ENCODE results near the gene C9orf152. TPM values are rescaled to one million over a fixed set of nuclear protein-coding genes. Genes with fewer than 3 reads are reported as not detected.
A peak's percentile ranks its signal among the peaks of the same experiment; 100 is the strongest.

The C9orf152 gene
- total RNA-seq, 1 donor from 2014 or later = not detected

GRCh38 chr9:110217656-110218099 is 9.7 kb upstream of the C9orf152 start:
- no peaks in the 10 kb centered on the region for H3K9me3 Mint-ChIP-seq (ENCODE audit: unreplicated experiment)
- no peak overlapping the region for H3K27ac Mint-ChIP-seq (ENCODE audit: unreplicated experiment)
- no peaks in the 10 kb centered on the region for H3K4me1 Mint-ChIP-seq (ENCODE audit: low read depth, unreplicated experiment)
- H3K4me3 Mint-ChIP-seq (ENCODE audit: unreplicated experiment) = no peak overlapping the region
- no peaks in the 10 kb centered on the region for H3K27me3 Mint-ChIP-seq (ENCODE audit: unreplicated experiment)
- DNase-seq = no peak
- peaks cover 9% of the 10 kb centered on the region for H3K36me3 Mint-ChIP-seq (ENCODE audit: unreplicated experiment)
- TF ChIP-seq CTCF (IDR thresholded peaks at IDR 0.05; ENCODE audit: partially characterized antibody, unreplicated experiment) = peak; percentile 94

- H3K27me3 Mint-ChIP-seq (ENCODE audit: unreplicated experiment) = no peaks in the 10 kb centered on the region
Measured at GRCh38 chr9:110214586-110215355, 6.8 kb upstream of the C9orf152 start.

GRCh38 chr9:110214090-110214489 is 6.1 kb upstream of the C9orf152 start:
- Mint-ChIP-seq H3K27me3 (ENCODE audit: unreplicated experiment) (peaks cover 2% of the 10 kb centered on the region), H3K4me3 (ENCODE audit: unreplicated experiment) (no peak overlapping the region), H3K27ac (ENCODE audit: unreplicated experiment) (no peak overlapping the region), H3K4me1 (ENCODE audit: low read depth, unreplicated experiment) (no peaks in the 10 kb centered on the region), H3K36me3 (ENCODE audit: unreplicated experiment) (no peaks in the 10 kb centered on the region), H3K9me3 (ENCODE audit: unreplicated experiment) (no peaks in the 10 kb centered on the region)
- no peak for DNase-seq
- no peak for TF ChIP-seq CTCF (IDR thresholded peaks at IDR 0.05; ENCODE audit: partially characterized antibody, unreplicated experiment)

More at GRCh38 chr9:110214586-110215355, 6.8 kb upstream of the C9orf152 start:
- no peak overlapping the region for H3K4me3 Mint-ChIP-seq (ENCODE audit: unreplicated experiment)
- TF ChIP-seq CTCF (IDR thresholded peaks at IDR 0.05; ENCODE audit: partially characterized antibody, unreplicated experiment) = no peak
- no peak for DNase-seq
- H3K4me1 Mint-ChIP-seq (ENCODE audit: low read depth, unreplicated experiment) = no peaks in the 10 kb centered on the region
- no peaks in the 10 kb centered on the region for H3K36me3 Mint-ChIP-seq (ENCODE audit: unreplicated experiment)
- no peaks in the 10 kb centered on the region for H3K9me3 Mint-ChIP-seq (ENCODE audit: unreplicated experiment)
- no peak overlapping the region for H3K27ac Mint-ChIP-seq (ENCODE audit: unreplicated experiment)

- Mint-ChIP-seq H3K4me1 (ENCODE audit: low read depth, unreplicated experiment) (no peaks in the 10 kb centered on the region), H3K4me3 (ENCODE audit: unreplicated experiment) (no peak overlapping the region), H3K27ac (ENCODE audit: unreplicated experiment) (no peak overlapping the region), H3K36me3 (ENCODE audit: unreplicated experiment) (no peaks in the 10 kb centered on the region), H3K27me3 (ENCODE audit: unreplicated experiment) (peaks cover 2% of the 10 kb centered on the region), H3K9me3 (ENCODE audit: unreplicated experiment) (no peaks in the 10 kb centered on the region)
- TF ChIP-seq CTCF (IDR thresholded peaks at IDR 0.05; ENCODE audit: partially characterized antibody, unreplicated experiment) = no peak
- DNase-seq = no peak
Measured at GRCh38 chr9:110213413-110214044, 5.6 kb upstream of the C9orf152 start.
